Esophagus squamous epithelium (tissue), 4 donors: ENCODE data around the gene DLG2.

ENCODE experiments used
- CTCF ChIP-seq, 6 experiments: fragments of 450-650 bp in 4 of 6; fragments of 200-600 bp in 2 of 6; sonication (generic) in 2 of 6; IDR thresholded peaks; one replicate each; pipeline ENCODE4 v1.5.1; 2016 to 2019; ENCODE audit warnings: antibody characterized with exemption in 6 of 6, mild to moderate bottlenecking in 4 of 6, moderate library complexity in 4 of 6
- POLR2A ChIP-seq, 4 donors: fragments of 450-650 bp; IDR thresholded peaks; one replicate each; pipeline ENCODE4 v1.6.1; 2017; ENCODE audit warnings: antibody characterized with exemption in 4 of 4, mild to moderate bottlenecking in 4 of 4, moderate library complexity in 3 of 4

GRCh38 chr11:84981301-84981700, 645.8 kb downstream of the DLG2 start:
- TF ChIP-seq CTCF (IDR thresholded peaks at IDR 0.05) (no peak), POLR2A (IDR thresholded peaks at IDR 0.05) (no peak)
